Transverse colon (tissue), 4 donors: ENCODE data around the gene SLC22A1. TPM values are rescaled to one million over a fixed set of nuclear protein-coding genes. Genes with fewer than 3 reads are reported as not detected.
A peak's percentile ranks its signal among the peaks of the same experiment; 100 is the strongest.

Experiments used
- DNase-seq: peaks from one replicate; pipeline ENCODE4 v3.0.0-alpha.2; 2019
- H3K27ac ChIP-seq, 4 donors: fragments of 200-600 bp; sonication (generic); 2 replicates each; pipeline ENCODE4 v1.5.1; 2016 to 2018; ENCODE audit warnings: inconsistent platforms in 4 of 4
- H3K27me3 ChIP-seq: fragments of 200-600 bp; sonication (generic); 2 replicates; pipeline ENCODE4 v1.5.1; 2017; ENCODE audit warnings: inconsistent platforms
- H3K36me3 ChIP-seq, 4 donors: fragments of 200-600 bp; sonication (generic); 2 replicates each; pipeline ENCODE4 v1.5.1; 2017 to 2019; ENCODE audit warnings: inconsistent platforms in 4 of 4
- H3K4me1 ChIP-seq, 4 donors: fragments of 200-600 bp; sonication (generic); 2 replicates each; pipeline ENCODE4 v1.5.1; 2017 to 2020; ENCODE audit warnings: inconsistent platforms in 4 of 4
- H3K4me3 ChIP-seq, 4 donors: fragments of 200-600 bp; sonication (generic); 1 replicate in 1 of 4; 2 replicates in 3 of 4; pipeline versions ENCODE4 v1.5.1 to v1.6.1; 2017 to 2019; ENCODE audit warnings: inconsistent platforms in 4 of 4
- H3K9me3 ChIP-seq, 2 donors: fragments of 200-600 bp; sonication (generic); 2 replicates each; pipeline ENCODE4 v1.5.1; 2017 to 2019; ENCODE audit warnings: inconsistent platforms in 2 of 2
- EP300 ChIP-seq: sonication (generic); formaldehyde crosslinking; IDR thresholded peaks from one replicate; pipeline ENCODE4 v1.6.1; 2017; ENCODE audit warnings: antibody characterized with exemption, low read depth
- POLR2A ChIP-seq: fragments of 450-650 bp; IDR thresholded peaks from one replicate; pipeline ENCODE4 v1.6.1; 2016; ENCODE audit warnings: antibody characterized with exemption, mild to moderate bottlenecking, moderate library complexity
- POLR2AphosphoS5 ChIP-seq, 3 donors: sonication (generic); formaldehyde crosslinking; IDR thresholded peaks; one replicate each; pipeline ENCODE4 v1.6.1; 2016; ENCODE audit warnings: antibody characterized with exemption in 3 of 3
- WGBS, 2 donors: methylation state at CpG; one replicate each; pipeline ENCODE4 v1.1.5; 2018; ENCODE audit warnings: low coverage in 1 of 2; 5-methylcytosine and 5-hydroxymethylcytosine counted together
- in situ Hi-C, 4 donors: fragments of 200-750 bp; cut with MboI; loops; one replicate each; pipeline versions ENCODE4 v1.15.0 to v1.15.1; 2017; ENCODE audit warnings: low sequenced_read_pairs in 3 of 4, low pct_ligation_motif_present in 1 of 4, low pct_unique_long_range_greater_than_20kb in 1 of 4
- intact Hi-C: fragments of 100-400 bp; cut with DNase I; formaldehyde crosslinking; loops from one replicate; pipeline ENCODE4 v1.15.1; 2023; ENCODE audit warnings: low total_unique reads
- total RNA-seq, 4 donors: library from RNA; depleted of rRNA; stranded (reverse); fragments of >200 nt; gene quantifications; one replicate each; pipeline ENCODE4 v1.1.0, GENCODE V29; 2016
- TF ChIP-seq, protein P1 (sequence below), 5 experiments: fragments of 200-600 bp in 3 of 5; fragments of 450-650 bp in 2 of 5; sonication (generic) in 3 of 5; IDR thresholded peaks; 1 replicate in 2 of 5; 2 replicates in 3 of 5; pipeline ENCODE4 v1.5.1; 2016 to 2017; ENCODE audit warnings: antibody characterized with exemption in 5 of 5, inconsistent platforms in 3 of 5, mild to moderate bottlenecking in 2 of 5, moderate library complexity in 1 of 5

Gene SLC22A1
- total RNA-seq, 4 donors from 2014 or later, result 0.40 to 1.7 (median 0.55) TPM; not detected in 1

DNA sequence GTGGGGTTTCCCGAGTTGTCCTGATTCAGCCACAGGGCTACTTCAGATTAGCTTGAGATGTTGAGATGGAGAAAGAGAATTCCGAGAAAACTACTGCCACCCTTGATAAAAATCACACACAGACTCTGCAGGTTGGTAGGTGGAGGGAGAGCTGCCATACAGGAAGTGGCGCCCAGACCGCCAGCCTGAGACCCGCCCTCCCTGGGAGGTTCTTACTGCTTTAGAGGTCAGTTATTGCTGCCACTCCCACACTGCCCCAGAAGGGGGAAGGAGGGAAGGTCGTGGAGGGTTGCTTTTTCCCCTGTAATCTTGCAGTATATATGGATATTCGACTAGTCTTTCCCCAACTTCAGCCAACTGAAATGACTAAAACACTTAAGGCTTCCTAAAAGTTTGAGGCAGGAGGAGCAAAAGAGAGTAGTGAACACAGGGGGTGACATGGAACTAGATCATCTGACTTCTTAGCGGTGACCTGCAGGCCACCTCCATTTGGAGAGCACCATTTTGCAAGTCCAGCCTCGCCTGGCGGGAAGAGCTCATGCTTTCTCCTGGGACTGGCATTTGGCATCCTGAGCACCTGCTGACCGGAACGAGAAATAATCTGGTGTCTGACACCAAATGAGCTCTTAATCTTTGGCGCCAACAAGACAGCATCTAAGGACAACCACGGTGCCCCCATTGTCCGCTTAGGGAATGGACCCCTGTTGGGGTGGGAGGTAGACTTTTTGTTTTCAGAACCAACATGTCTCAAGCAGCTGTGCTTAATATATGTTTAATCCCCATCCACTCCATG, 35.7 kb upstream of the SLC22A1 start:
- 87 to 97% methylated on average over 5 to 15 of the region's 15 CpGs for WGBS, 2 donors
- Histone ChIP-seq H3K36me3 (peaks cover 0 to 46% (median 20%) of the 10 kb centered on the region in 4 donors), H3K27me3 (no peaks in the 10 kb centered on the region), H3K27ac (peak overlapping the region in 3 of 4 donors; percentile 37 to 67 (median 65)), H3K4me3 (no peak overlapping the region), H3K9me3 (no peaks in the 10 kb centered on the region), H3K4me1 (peaks cover 6 to 28% (median 19%) of the 10 kb centered on the region in 4 donors)
- intact Hi-C loops, result loop anchor here (5.0 kb wide), 1 partner anchor 371 kb away; no protein-coding TSS in a partner anchor
- in situ Hi-C loops, result loop anchor here in 1 of 4 donors (10.0 kb wide), 1 partner anchor 369 kb away; no protein-coding TSS in a partner anchor
- peak; percentile 69 for DNase-seq
- no peak for TF ChIP-seq POLR2AphosphoS5 (IDR thresholded peaks at IDR 0.05)
- no peak for TF ChIP-seq EP300
- TF ChIP-seq, protein P1, sequence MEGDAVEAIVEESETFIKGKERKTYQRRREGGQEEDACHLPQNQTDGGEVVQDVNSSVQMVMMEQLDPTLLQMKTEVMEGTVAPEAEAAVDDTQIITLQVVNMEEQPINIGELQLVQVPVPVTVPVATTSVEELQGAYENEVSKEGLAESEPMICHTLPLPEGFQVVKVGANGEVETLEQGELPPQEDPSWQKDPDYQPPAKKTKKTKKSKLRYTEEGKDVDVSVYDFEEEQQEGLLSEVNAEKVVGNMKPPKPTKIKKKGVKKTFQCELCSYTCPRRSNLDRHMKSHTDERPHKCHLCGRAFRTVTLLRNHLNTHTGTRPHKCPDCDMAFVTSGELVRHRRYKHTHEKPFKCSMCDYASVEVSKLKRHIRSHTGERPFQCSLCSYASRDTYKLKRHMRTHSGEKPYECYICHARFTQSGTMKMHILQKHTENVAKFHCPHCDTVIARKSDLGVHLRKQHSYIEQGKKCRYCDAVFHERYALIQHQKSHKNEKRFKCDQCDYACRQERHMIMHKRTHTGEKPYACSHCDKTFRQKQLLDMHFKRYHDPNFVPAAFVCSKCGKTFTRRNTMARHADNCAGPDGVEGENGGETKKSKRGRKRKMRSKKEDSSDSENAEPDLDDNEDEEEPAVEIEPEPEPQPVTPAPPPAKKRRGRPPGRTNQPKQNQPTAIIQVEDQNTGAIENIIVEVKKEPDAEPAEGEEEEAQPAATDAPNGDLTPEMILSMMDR (IDR thresholded peaks at IDR 0.05), result peak in 2 of 5 experiments; percentile 26 to 30
- no peak for TF ChIP-seq POLR2A

DNA sequence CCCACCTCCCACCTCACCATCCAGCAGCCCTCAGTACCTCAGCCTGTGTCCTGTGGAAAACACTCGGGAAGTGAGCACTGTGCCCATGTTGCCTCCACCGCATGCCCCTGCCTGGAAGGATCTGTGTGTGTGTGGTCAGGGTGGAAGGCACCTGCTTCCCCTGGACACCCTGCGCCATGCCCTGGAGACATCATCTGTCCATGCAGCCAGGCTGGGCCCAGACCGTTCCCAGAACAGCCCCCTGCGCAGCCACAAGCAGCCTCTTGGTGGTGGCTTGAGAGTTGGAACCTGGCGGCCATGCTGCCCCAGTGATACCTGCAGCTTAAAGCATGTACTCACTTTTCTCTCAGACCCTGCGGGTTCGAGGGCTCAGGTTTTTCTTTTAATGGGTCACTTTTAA, 34.9 kb upstream of the SLC22A1 start:
- Histone ChIP-seq H3K36me3 (peaks cover 0 to 42% (median 20%) of the 10 kb centered on the region in 4 donors), H3K27ac (no peak overlapping the region), H3K4me1 (peaks cover 6 to 29% (median 20%) of the 10 kb centered on the region in 4 donors), H3K27me3 (no peaks in the 10 kb centered on the region), H3K4me3 (no peak overlapping the region), H3K9me3 (no peaks in the 10 kb centered on the region)
- TF ChIP-seq POLR2A (no peak), POLR2AphosphoS5 (IDR thresholded peaks at IDR 0.05) (no peak), EP300 (no peak)
- TF ChIP-seq, protein P1 (IDR thresholded peaks at IDR 0.05), result no peak
- 99% methylated on average over 8 of the region's 8 CpGs; no CpG with 5 or more reads in 1 of the 2 donors for WGBS, 2 donors
- no peak for DNase-seq
- intact Hi-C loops (loop anchor here (5.0 kb wide), 1 partner anchor 371 kb away; no protein-coding TSS in a partner anchor), in situ Hi-C loops (loop anchor here in 1 of 4 donors (10.0 kb wide), 1 partner anchor 368 kb away; no protein-coding TSS in a partner anchor)

GRCh38 chr6:160088069-160088783, 33.4 kb upstream of the SLC22A1 start:
- WGBS, 2 donors, result 48 to 52% methylated on average over 5 to 13 of the region's 13 CpGs
- H3K9me3 ChIP-seq, result no peaks in the 10 kb centered on the region
- TF ChIP-seq, protein P1 (IDR thresholded peaks at IDR 0.05), result peak; percentile 64 to 79 (median 74)
- TF ChIP-seq POLR2AphosphoS5 (IDR thresholded peaks at IDR 0.05) (peak in 2 of 3 donors; percentile 28 to 46), POLR2A (no peak)
- peak; percentile 74 for DNase-seq
- H3K27me3 ChIP-seq, result no peaks in the 10 kb centered on the region
- intact Hi-C loops, result loop anchor here (5.0 kb wide), 1 partner anchor 369 kb away; no protein-coding TSS in a partner anchor
- peaks cover 0 to 43% (median 23%) of the 10 kb centered on the region in 4 donors for H3K36me3 ChIP-seq
- H3K27ac ChIP-seq, result peak overlapping the region in 3 of 4 donors; percentile 60 to 82 (median 75)
- peaks cover 6 to 29% (median 20%) of the 10 kb centered on the region in 4 donors for H3K4me1 ChIP-seq
- H3K4me3 ChIP-seq, result no peak overlapping the region
- in situ Hi-C loops, result loop anchor here in 1 of 4 donors (10.0 kb wide), 1 partner anchor 367 kb away; no protein-coding TSS in a partner anchor
